HS-5 (cell line): ENCODE results near the gene INHBC.
A peak's percentile ranks its signal among the peaks of the same experiment; 100 is the strongest.
"Not testable (repeated sequence)": the region's sequence is repeated elsewhere in the genome, so short reads cannot be mapped to it uniquely, and the experiment has no call there.

ENCODE experiments used
- DNase-seq: peaks from one replicate; pipeline ENCODE4 v3.0.0-alpha.2; 2012; ENCODE audit warnings: low read depth

The INHBC gene

DNA sequence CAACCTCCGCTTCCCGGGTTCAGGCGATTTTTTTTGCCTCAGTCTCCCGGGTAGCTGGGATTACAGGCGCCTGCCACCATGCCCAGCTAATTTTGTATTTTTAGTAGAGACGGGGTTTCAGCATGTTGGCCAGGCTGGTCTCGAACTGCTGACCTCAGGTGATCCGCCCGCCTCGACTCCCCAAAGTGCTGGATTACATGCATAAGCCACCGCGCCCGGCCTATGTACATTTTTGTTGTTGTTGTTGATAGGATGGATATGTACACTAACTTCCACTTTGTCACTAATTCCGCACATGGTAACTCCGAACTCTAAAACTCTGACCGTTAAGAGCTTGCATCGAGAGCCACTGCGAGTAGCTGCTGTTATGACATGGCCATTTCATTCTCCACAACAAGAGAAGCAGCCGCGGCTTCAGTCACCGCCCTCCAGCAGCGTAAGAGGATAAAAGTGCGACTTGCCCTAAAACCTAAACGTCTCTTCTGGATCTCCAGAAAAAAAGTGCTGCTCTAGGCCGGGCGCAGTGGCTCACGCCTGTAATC is 52.5 kb downstream of the INHBC start:
- no peak for DNase-seq

DNA sequence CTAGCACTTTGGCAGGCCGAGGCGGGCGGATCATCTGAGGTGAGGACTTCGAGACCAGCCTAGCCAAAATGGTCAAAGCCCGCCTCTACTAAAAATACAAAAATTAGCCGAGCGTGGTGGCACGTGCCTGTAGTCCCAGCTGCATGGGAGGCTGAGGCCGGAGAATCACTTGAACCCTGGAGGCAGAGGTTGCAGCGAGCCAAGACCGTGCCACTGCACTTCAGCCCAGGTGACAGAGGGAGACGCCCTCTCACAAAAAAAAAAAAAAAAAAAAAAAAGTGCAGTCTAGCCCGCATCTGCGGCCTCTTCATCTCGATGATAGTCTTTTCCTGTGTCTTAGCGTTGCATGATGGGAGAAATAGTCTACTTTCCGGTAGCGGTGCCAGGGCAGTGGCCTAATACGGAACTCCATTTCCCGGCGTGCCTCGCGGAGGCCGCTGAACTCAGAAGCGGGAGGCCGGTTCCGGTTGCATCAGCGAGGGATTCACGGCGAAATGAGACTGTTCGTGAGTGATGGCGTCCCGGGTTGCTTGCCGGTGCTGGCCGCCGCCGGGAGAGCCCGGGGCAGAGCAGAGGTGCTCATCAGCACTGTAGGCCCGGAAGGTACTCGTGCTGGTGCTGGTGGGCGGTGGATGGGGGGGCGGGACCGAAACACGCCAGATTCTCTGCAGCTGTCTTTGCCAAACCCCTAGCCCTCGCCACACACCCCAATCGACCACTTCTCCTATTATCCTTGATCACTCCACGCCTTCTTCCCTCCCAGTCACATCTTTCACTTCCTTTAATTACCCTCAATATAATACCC is 53.2 kb downstream of the INHBC start, which contains the start of gene MARS1:
MARS1 (plus strand) TSS at position 472 of the 805 bp plus-strand sequence; CDS start at position 495, 23 bp downstream.
- peak; percentile 90 for DNase-seq

DNA sequence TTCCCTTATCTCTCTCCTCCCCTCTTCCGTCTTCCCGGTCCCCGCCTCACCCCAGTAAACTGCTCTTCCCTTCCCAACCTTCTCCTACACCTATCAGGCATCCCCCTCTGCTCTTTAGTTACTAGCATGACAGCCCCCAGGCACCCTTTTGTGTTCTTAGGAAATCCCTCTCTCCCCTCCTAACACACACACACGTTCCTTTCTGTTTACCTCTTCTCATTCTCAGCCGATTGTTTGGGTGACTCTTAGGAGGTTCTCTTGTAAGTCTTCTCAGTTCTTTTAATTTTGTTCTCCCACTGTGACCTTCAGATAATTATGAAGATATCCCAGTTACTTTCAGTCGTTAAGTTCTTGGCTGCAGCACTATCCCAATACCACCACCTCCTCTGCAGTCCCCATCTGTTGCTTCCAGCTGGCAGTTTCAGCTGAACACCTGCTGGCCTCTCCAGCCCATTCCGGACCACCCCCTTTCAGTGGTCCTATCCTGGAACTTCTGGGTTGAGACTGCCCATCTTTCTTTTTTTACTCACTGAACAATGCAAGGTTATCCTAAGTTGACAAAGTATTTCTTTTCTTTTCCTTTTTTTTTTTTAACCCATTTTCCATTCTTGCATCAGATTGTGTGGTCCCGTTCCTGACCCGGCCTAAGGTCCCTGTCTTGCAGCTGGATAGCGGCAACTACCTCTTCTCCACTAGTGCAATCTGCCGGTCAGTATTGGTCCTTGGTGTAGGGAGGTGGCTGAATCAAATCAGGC is 54.0 kb downstream of the INHBC start:
- DNase-seq = no peak

DNA sequence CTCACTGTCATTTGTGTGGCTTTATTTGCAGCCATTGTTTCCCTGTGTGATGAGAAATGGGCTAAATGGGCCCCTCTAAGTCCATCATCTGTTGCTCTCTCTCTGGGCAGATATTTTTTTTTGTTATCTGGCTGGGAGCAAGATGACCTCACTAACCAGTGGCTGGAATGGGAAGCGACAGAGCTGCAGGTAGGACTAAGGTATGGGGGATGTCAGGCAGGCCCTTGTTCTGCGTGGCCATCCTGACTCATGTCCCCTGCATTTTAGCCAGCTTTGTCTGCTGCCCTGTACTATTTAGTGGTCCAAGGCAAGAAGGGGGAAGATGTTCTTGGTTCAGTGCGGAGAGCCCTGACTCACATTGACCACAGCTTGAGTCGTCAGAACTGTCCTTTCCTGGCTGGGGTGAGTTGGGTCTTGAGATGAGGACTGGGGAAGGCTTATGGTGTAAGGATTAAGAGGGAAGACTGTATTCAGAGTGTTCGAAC is 54.6 kb downstream of the INHBC start:
- no peak for DNase-seq

DNA sequence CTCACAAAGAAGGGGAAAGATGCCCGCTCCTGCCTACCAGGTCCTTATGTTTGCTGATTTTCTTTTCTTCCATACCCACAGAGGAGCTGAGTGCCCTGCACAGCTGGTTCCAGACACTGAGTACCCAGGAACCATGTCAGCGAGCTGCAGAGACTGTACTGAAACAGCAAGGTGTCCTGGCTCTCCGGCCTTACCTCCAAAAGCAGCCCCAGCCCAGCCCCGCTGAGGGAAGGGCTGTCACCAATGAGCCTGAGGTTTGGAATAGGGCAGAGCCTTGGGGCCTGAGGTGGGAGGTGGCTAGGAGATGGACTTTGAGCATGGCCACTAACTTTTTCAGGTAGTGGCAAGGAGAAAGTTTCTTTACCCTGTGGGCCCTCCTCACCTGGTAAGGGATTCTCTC is 55.5 kb downstream of the INHBC start:
- DNase-seq = no peak

DNA sequence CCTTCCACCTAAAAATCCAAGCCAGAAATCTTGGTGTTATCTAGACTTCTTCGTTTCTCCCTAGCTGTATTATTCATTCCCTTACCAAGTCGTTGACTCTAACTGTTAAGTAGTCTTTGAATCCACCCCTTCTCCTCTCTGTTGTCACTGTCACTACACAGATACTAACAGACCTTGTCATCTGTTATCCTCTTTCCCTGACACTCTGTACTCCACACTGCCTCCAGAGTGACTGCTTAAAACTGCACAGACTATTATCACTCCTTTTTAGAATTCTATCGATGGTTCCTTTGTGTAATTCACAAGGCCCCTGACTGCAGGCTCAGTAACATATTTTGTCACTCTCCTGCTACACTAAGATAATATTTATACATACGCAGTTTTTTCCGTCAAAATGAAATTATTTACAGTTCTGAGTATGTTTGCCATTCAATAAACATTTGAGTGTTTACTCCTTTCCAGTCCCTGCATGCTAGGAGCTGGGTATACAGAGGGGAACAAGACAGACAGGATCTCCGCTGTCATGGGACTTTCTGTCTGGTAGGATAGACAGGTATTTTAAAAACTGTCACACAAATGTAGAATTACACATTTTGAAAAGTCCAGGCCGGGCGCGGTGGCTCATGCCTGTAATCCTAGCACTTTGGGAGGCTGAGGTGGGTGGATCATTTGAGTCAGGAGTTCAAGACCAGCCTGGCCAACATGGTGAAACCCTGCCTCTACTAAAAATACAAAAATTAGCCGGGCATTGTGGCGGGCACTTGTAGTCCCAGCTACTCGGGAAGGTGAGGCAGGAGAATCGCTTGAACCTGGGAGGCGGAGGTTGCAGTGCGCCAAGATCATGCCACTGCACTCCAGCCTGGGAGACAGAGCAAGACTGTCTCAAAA is 57.1 kb downstream of the INHBC start:
- no peak for DNase-seq

DNA sequence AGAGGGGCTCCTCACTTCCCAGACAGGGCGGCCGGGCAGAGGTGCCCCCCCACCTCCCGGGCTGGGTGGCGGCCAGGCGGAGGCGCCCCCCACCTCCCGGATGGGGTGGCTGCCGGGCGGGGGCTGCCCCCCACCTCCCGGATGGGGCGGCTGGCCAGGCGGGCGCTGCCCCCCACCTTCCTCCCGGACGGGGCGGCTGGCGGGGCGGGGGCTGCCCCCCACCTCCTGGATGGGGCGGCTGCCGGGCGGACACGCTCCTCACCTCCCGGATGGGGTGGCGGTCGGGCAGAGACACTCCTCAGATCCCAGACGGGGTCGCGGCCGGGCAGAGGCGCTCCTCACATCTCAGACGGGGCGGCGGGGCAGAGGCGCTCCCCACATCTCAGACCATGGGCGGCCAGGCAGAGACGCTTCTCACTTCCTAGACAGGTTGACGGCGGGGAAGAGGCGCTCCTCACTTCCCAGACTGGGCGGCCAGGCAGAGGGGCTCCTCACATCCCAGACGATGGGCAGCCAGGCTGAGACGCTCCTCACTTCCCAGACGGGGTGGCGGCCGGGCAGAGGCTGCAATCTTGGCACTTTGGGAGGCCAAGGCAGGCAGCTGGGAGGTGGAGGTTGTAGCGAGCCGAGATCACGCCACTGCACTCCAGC is 60.6 kb downstream of the INHBC start:
- not testable (repeated sequence) for DNase-seq

DNA sequence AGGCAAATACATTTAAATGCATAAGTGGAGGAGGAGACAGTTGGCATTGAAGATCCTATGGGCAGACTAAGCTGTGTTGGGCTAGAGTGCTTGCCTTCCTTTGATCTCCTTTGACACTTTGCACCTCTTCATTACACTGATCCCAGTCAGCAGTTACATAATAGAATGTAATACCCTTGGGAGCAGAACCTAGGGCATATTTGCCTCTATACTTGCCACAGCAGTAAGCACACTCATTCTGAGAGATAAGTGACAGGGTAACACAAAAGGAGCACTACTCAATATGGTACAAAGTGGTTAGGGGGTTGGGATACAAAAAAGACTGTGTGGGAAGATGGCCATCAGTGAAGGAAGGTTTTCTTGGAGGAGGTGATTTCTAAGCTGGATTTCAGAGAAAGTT is 62.2 kb downstream of the INHBC start:
- DNase-seq = no peak

DNA sequence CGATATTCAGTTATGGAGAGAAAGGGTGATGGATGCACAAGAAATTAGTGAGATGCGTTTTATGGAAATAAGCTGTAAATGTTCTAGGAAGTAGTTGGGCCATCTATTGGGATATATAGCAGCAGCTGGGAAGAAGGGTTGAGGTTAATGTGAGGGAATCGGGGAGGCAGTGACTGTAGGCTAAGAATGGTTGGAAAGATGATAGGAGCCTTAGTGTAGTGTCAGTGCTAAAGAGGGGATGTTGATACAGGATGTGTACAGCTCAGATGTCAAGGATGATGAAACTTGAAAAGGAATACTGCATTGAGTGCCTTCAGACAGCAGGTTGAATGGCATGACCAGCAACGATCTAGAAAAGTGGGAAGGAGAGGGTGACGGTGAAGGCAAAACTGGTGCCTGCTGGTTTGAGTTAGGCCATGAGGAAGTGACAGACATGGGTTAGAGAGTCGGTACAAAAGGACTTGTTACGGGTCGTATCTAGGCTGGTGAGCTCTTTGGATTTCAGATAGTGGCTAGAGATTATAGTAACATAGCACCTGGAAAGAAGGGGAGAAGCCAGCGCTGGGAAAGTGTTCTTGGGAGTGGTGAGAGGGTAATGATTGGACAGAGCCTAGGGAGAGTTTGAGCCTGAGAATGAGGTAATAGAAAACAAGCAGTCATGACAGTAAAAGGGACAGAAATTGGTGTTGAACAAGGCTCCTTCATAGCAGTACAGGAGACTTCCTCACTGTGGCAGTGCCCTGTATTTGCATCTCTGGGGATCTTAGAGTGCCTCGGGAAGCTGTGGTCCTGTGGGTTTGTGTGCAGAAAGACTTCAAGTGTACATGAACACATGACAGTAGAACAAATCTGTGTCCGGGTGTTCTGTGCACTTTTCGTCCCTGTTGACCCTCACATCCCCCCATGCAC is 62.9 kb downstream of the INHBC start:
- DNase-seq = no peak

DNA sequence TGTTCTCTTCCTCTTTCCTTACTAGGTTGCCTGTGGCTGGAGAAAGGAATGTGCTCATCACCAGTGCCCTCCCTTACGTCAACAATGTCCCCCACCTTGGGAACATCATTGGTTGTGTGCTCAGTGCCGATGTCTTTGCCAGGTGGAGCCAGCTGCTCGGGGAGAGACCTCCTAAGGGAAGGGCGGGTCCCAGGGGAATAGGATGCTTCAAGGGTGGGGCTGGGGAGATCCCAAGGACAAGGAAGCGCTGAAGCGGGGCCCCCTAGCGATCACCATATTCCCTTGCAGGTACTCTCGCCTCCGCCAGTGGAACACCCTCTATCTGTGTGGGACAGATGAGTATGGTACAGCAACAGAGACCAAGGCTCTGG is 63.5 kb downstream of the INHBC start:
- DNase-seq = no peak

DNA sequence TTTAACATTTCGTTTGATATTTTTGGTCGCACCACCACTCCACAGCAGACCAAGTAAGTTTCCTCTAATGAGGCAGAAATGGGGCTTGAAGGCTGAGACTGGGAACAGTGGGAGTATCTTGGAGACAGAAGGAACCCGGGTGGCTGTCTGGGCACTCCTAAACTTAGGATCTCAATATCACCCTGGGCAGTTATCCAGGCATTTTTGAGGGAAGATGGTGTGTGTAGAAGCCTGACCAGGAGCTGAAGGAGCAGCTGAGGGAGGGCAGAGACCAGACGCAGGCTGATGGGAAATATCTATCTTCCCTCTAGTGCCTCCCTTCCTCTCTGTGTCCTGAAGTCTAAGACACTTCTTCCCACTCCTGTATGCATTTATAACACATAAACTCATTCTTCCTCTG is 64.0 kb downstream of the INHBC start:
- DNase-seq = no peak

DNA sequence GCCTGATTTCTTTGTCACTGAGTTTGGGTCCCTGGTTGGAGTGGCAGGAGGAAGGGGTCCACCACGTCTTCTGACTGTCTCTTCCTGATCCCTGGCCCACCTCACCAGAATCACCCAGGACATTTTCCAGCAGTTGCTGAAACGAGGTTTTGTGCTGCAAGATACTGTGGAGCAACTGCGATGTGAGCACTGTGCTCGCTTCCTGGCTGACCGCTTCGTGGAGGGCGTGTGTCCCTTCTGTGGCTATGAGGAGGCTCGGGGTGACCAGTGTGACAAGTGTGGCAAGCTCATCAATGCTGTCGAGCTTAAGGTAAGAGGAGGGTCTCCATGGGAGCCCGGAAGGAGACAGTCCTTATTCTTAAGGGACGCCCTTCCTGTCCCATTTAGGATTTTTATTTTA is 65.6 kb downstream of the INHBC start:
- DNase-seq = no peak
